GM12878 (cell line): ENCODE data around the gene PPM1G. TPM values are rescaled to one million over a fixed set of nuclear protein-coding genes. Genes with fewer than 3 reads are reported as not detected.

Experiments used
- ATAC-seq: fragments of 200-7000 bp; cut with Tn5 transposase; 3 replicates; pipeline ENCODE4 v1.9.1; 2020; ENCODE audit warnings: mild to moderate bottlenecking, moderate library complexity
- BruUV-seq: library from RNA; stranded (reverse); fragments of 400-500 nt; replicated peaks from 2 replicates; lab custom pipeline; 2021; lab: Mats Ljungman, UMichigan
- CTCF ChIA-PET: fragments of 300-600 bp; sonication (Branson Sonifier 250); formaldehyde crosslinking; extraction: SDS; loops from one replicate; lab custom pipeline; 2021; ENCODE audit warnings: inconsistent platforms; lab: Yijun Ruan, JAX
- POLR2A ChIA-PET: fragments of 350-600 bp; formaldehyde crosslinking; extraction: SDS; loops from one replicate; lab custom pipeline; 2021; ENCODE audit warnings: inconsistent platforms; lab: Charles Lee
- RAD21 ChIA-PET: fragments of 300-600 bp; sonication (Branson Sonifier 250); formaldehyde crosslinking; loops from one replicate; lab custom pipeline; 2023; ENCODE audit warnings: antibody characterized with exemption; ENCODE audit not compliant: unreplicated experiment; lab: Charles Lee
- SMC1A ChIA-PET: fragments of 300-600 bp; sonication (Branson Sonifier 250); formaldehyde crosslinking; loops from one replicate; lab custom pipeline; 2023; ENCODE audit not compliant: unreplicated experiment, uncharacterized antibody; lab: Charles Lee
- DNase-seq: peaks from one replicate; pipeline ENCODE4 v3.0.0-alpha.2; 2011; ENCODE audit warnings: low read depth, low spot score
- FAIRE-seq: peaks from 3 replicates; lab custom pipeline; 2011; peaks lifted over from hg19 to GRCh38; lab: Jason Lieb, UNC
- H2AFZ ChIP-seq: 2 replicates; pipeline ENCODE4 v1.6.0; 2011; ENCODE audit warnings: low read depth, low read length, control low read depth; ENCODE audit not compliant: control insufficient read depth
- H3K27ac ChIP-seq: 2 replicates; pipeline ENCODE4 v1.5.1; 2011; ENCODE audit warnings: control low read depth; ENCODE audit not compliant: control insufficient read depth, insufficient read depth
- H3K27me3 ChIP-seq, 2 experiments: replicated peaks in 1 of 2; 2 replicates each; pipeline versions ENCODE4 v1.6.0 to v1.6.1; 2011; ENCODE audit warnings: low read length in 1 of 2; ENCODE audit not compliant: control insufficient read depth in 2 of 2, insufficient read depth in 2 of 2
- H3K36me3 ChIP-seq, 2 experiments: 2 replicates each; pipeline ENCODE4 v1.5.1; 2011; ENCODE audit warnings: low read length in 1 of 2; ENCODE audit not compliant: control insufficient read depth in 2 of 2, insufficient read depth in 2 of 2
- H3K4me1 ChIP-seq: 2 replicates; pipeline ENCODE4 v1.6.1; 2011; ENCODE audit warnings: mild to moderate bottlenecking, low read length, moderate library complexity, mixed read lengths; ENCODE audit not compliant: control insufficient read depth, insufficient read depth
- H3K4me2 ChIP-seq: 2 replicates; pipeline ENCODE4 v1.6.0; 2011; ENCODE audit warnings: control low read depth; ENCODE audit not compliant: control insufficient read depth, insufficient read depth
- H3K4me3 ChIP-seq: fragments of 200-600 bp; sonication (generic); 2 replicates; pipeline ENCODE4 v1.5.1; 2016
- H3K79me2 ChIP-seq: 2 replicates; pipeline ENCODE4 v1.6.0; 2011; ENCODE audit warnings: low read length; ENCODE audit not compliant: control insufficient read depth, insufficient read depth
- H3K9ac ChIP-seq: 2 replicates; pipeline ENCODE4 v1.8.0; 2011; ENCODE audit warnings: low read length, control low read depth, mixed read lengths; ENCODE audit not compliant: control insufficient read depth, insufficient read depth
- H3K9me3 ChIP-seq: replicated peaks from 3 replicates; pipeline ENCODE4 v1.5.1; 2011; ENCODE audit warnings: mild to moderate bottlenecking, low read length; ENCODE audit not compliant: control insufficient read depth, insufficient read depth
- H4K20me1 ChIP-seq: 2 replicates; pipeline ENCODE4 v1.6.0; 2011; ENCODE audit not compliant: control insufficient read depth, insufficient read depth
- IKZF2 ChIP-seq, 2 experiments: fragments of 450-650 bp; IDR thresholded peaks; 2 replicates each; pipeline ENCODE4 v1.6.1; 2017; ENCODE audit warnings: mild to moderate bottlenecking in 2 of 2, moderate library complexity in 2 of 2
- MEF2B ChIP-seq: fragments of 450-650 bp; IDR thresholded peaks from 2 replicates; pipeline ENCODE4 v1.6.1; 2018; ENCODE audit warnings: mild to moderate bottlenecking, moderate library complexity; ENCODE audit not compliant: partially characterized antibody, poor library complexity, severe bottlenecking
- SIN3A ChIP-seq: IDR thresholded peaks from 2 replicates; pipeline ENCODE4 v1.6.1; 2012; ENCODE audit warnings: low read depth, low read length, improper control_type of control experiment
- SP1 ChIP-seq: IDR thresholded peaks from one replicate; pipeline ENCODE4 v1.6.1; 2011; ENCODE audit warnings: low read depth, low read length
- STAT3 ChIP-seq: IDR thresholded peaks from 2 replicates; pipeline ENCODE4 v1.6.1; 2011; ENCODE audit warnings: low read depth, low read length, improper control_type of control experiment
- YY1 ChIP-seq: IDR thresholded peaks from 2 replicates; pipeline ENCODE4 v1.6.1; 2011; ENCODE audit warnings: low read depth, mild to moderate bottlenecking, low read length
- WGBS: methylation state at CpG from one replicate; pipeline ENCODE4 v1.1.6; 2016; ENCODE audit warnings: low lambda C conversion rate; ENCODE audit not compliant: insufficient replicate concordance, insufficient coverage; ENCODE audit errors: missing lambda C conversion rate; 5-methylcytosine and 5-hydroxymethylcytosine counted together
- in situ Hi-C: fragments of 300-500 bp; cut with MboI; formaldehyde crosslinking; loops from 9 replicates; pipeline ENCODE4 v1.14.3; 2018; ENCODE audit warnings: mixed read lengths
- intact Hi-C: fragments of 100-400 bp; cut with micrococcal nuclease; formaldehyde crosslinking; loops from one replicate; pipeline ENCODE4 v1.14.2; 2022; ENCODE audit not compliant: unreplicated experiment
- polyA plus RNA-seq, 11 experiments: library from polyadenylated mRNA; depleted of rRNA in 4 of 11; unstranded in 6 of 11; stranded (reverse) in 5 of 11; fragments of >200 nt; fragmentation: Nextera tagmentation in 4 of 11; fragmentation: Illumina TruSeq in 1 of 11; extraction: Ambion mirVana in 4 of 11; extraction: Trizol in 1 of 11; gene quantifications; 1 replicate in 1 of 11; 2 replicates in 10 of 11; pipeline versions ENCODE4 v1.2.1 to v1.2.3, GENCODE V29; 2011 to 2016; ENCODE audit warnings: inconsistent platforms in 2 of 11, missing spikeins in 2 of 11, low read depth in 1 of 11
- total RNA-seq, 4 experiments: library from RNA; depleted of rRNA in 3 of 4; stranded (reverse); fragments of >200 nt in 3 of 4; fragmentation: Illumina TruSeq in 1 of 4; extraction: Trizol in 1 of 4; gene quantifications; 2 replicates each; pipeline versions ENCODE4 v1.2.1 to v1.2.3, GENCODE V29; 2013 to 2021
- TF ChIP-seq, protein P1 (sequence below): fragments of 450-650 bp; IDR thresholded peaks from 2 replicates; pipeline ENCODE4 v1.6.1; 2017; ENCODE audit warnings: mild to moderate bottlenecking, moderate library complexity
- TF ChIP-seq, protein P2 (sequence below): fragments of 450-650 bp; IDR thresholded peaks from 2 replicates; pipeline ENCODE4 v1.6.1; 2016; ENCODE audit warnings: mild to moderate bottlenecking

Gene PPM1G
- total and polyA plus RNA-seq, 10 of the 15 experiments (the other 5 are each of a cell fraction or from before 2014, with no cell fraction given) = 68.8 to 171 (median 121) TPM

DNA sequence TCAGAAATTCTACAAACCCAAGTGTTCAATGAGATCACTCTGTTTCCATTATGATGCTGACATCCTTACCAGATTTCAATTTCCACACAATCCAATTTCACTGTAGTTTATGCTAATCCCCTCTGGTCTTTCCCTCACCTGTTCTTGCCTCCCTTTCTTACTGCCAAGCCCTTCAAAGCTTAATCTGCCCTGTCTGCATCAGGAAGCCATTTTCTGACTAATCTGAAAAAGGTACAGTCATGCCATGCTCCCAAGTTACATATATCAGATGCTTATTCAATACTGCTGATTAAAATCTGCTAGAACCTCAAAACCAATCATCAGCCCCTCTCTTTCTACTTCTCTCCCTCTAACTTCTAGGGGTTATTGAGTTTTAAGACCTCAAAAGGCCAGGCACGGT, 41.7 kb upstream of the PPM1G start (continued):
- TF ChIP-seq SP1 = no peak

DNA sequence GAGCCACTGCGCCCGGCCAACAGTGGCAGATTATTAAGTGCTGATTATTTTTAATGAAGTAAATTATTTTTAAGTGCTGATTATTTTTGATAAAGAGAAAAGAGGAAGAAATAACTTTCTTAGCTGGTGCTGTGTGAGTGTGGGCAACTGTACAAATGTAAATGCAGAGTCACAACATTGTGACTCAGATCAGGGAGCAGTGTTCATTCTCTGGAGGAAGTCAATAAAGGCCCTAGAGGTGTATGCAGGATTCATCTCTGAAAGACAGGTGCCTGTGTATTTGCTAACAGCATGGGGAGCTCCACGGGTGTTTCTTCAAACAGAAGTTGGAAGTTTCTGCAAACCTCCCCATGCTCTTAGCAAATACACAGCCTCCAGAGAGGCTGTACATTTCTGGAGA, 39.0 kb upstream of the PPM1G start:
- Histone ChIP-seq H3K27ac (no peak overlapping the region), H3K9ac (no peak overlapping the region), H3K79me2 (no peaks in the 10 kb centered on the region), H3K27me3 (no peaks in the 10 kb centered on the region), H2AFZ (no peak overlapping the region), H3K9me3 (no peaks in the 10 kb centered on the region), H3K36me3 (no peaks in the 10 kb centered on the region; a peak in 1 of 4 replicates), H3K4me3 (no peak overlapping the region), H3K4me1 (no peaks in the 10 kb centered on the region), H4K20me1 (no peaks in the 10 kb centered on the region), H3K4me2 (no peak overlapping the region)
- ChIA-PET RAD21 (no interaction called here), SMC1A (no interaction called here), POLR2A (no interaction called here), CTCF (interaction anchor here (1.3 kb wide), 1 partner anchor 79 kb away, joined by 4 read pairs; no protein-coding TSS in a partner anchor)
- BruUV-seq = no TSS peak
- 50% methylated on average over 3 of the region's 3 CpGs for WGBS
- intact Hi-C loops = no loop called here
- DNase-seq = no peak
- no peak for FAIRE-seq
- no peak for ATAC-seq
- in situ Hi-C loops = no loop called here
- TF ChIP-seq, protein P1, sequence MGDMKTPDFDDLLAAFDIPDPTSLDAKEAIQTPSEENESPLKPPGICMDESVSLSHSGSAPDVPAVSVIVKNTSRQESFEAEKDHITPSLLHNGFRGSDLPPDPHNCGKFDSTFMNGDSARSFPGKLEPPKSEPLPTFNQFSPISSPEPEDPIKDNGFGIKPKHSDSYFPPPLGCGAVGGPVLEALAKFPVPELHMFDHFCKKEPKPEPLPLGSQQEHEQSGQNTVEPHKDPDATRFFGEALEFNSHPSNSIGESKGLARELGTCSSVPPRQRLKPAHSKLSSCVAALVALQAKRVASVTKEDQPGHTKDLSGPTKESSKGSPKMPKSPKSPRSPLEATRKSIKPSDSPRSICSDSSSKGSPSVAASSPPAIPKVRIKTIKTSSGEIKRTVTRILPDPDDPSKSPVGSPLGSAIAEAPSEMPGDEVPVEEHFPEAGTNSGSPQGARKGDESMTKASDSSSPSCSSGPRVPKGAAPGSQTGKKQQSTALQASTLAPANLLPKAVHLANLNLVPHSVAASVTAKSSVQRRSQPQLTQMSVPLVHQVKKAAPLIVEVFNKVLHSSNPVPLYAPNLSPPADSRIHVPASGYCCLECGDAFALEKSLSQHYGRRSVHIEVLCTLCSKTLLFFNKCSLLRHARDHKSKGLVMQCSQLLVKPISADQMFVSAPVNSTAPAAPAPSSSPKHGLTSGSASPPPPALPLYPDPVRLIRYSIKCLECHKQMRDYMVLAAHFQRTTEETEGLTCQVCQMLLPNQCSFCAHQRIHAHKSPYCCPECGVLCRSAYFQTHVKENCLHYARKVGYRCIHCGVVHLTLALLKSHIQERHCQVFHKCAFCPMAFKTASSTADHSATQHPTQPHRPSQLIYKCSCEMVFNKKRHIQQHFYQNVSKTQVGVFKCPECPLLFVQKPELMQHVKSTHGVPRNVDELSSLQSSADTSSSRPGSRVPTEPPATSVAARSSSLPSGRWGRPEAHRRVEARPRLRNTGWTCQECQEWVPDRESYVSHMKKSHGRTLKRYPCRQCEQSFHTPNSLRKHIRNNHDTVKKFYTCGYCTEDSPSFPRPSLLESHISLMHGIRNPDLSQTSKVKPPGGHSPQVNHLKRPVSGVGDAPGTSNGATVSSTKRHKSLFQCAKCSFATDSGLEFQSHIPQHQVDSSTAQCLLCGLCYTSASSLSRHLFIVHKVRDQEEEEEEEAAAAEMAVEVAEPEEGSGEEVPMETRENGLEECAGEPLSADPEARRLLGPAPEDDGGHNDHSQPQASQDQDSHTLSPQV = no peak
- TF ChIP-seq IKZF2 (IDR thresholded peaks at IDR 0.05) (no peak), MEF2B (no peak), STAT3 (no peak), SIN3A (no peak), YY1 (no peak)
- TF ChIP-seq, protein P2, sequence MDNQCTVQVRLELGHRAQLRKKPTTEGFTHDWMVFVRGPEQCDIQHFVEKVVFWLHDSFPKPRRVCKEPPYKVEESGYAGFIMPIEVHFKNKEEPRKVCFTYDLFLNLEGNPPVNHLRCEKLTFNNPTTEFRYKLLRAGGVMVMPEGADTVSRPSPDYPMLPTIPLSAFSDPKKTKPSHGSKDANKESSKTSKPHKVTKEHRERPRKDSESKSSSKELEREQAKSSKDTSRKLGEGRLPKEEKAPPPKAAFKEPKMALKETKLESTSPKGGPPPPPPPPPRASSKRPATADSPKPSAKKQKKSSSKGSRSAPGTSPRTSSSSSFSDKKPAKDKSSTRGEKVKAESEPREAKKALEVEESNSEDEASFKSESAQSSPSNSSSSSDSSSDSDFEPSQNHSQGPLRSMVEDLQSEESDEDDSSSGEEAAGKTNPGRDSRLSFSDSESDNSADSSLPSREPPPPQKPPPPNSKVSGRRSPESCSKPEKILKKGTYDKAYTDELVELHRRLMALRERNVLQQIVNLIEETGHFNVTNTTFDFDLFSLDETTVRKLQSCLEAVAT = no peak
